HFF-Myc (cell line): ENCODE measurements around the gene CATSPERZ.
"Not testable (repeated sequence)": the region's sequence is repeated elsewhere in the genome, so short reads cannot be mapped to it uniquely, and the experiment has no call there.

Experiments
- DNase-seq: peaks from one replicate; pipeline ENCODE4 v3.0.0-alpha.2; 2011; ENCODE audit warnings: low read depth; ENCODE audit errors: extremely low read depth
- H3K4me3 ChIP-seq: replicated peaks from 2 replicates; pipeline ENCODE4 v1.5.1; 2011; ENCODE audit warnings: low read depth, mild to moderate bottlenecking, control low read depth, low read length
- CTCF ChIP-seq: IDR thresholded peaks from 2 replicates; pipeline ENCODE4 v1.5.1; 2012; ENCODE audit warnings: mild to moderate bottlenecking, low read depth, low read length, control low read depth; ENCODE audit errors: missing control alignments

The CATSPERZ gene

GRCh38 chr11:64313491-64314145 is 13.5 kb downstream of the CATSPERZ start:
- no peak overlapping the region for H3K4me3 ChIP-seq
- no peak for DNase-seq
- TF ChIP-seq CTCF: no peak

GRCh38 chr11:64314146-64314804 is 14.1 kb downstream of the CATSPERZ start:
- DNase-seq: no peak
- no peak overlapping the region for H3K4me3 ChIP-seq
- peak; percentile 30 for TF ChIP-seq CTCF

- no peak for TF ChIP-seq CTCF
- DNase-seq: no peak
- H3K4me3 ChIP-seq: no peak overlapping the region
Measured at GRCh38 chr11:64314805-64315561, 14.8 kb downstream of the CATSPERZ start.

- H3K4me3 ChIP-seq: peak overlapping the region; percentile 92
- DNase-seq: not testable (repeated sequence)
Measured at GRCh38 chr11:64315667-64316526, 15.7 kb downstream of the CATSPERZ start.

- no peak for TF ChIP-seq CTCF
- no peak for DNase-seq
- H3K4me3 ChIP-seq: peak overlapping the region; percentile 92
Measured at GRCh38 chr11:64316672-64317324, 16.6 kb downstream of the CATSPERZ start.

- DNase-seq: peak; percentile 94
- peak within 1 kb of the TSS; percentile 92 for H3K4me3 ChIP-seq
- no peak for TF ChIP-seq CTCF
Measured at GRCh38 chr11:64317325-64317960, 17.3 kb downstream of the CATSPERZ start, which contains the start of gene TRMT112. TRMT112 (minus strand) TSS chr11:64317559; CDS start chr11:64317526, 33 bp downstream.
